Panc1 (cell line): Measurements from ENCODE around the gene PIWIL4. TPM values are rescaled to one million over a fixed set of nuclear protein-coding genes. Genes with fewer than 3 reads are reported as not detected.

Experiments
- ATAC-seq: fragments of 200-7000 bp; cut with Tn5 transposase; 2 replicates; pipeline ENCODE4 v1.9.1; 2020; ENCODE audit warnings: mild to moderate bottlenecking, moderate library complexity
- BruUV-seq: library from RNA; stranded (reverse); fragments of 400-500 nt; replicated peaks from 2 replicates; lab custom pipeline; 2021; lab: Mats Ljungman, UMichigan
- CTCF ChIA-PET: fragments of 300-600 bp; sonication (Branson Sonifier 250); formaldehyde crosslinking; loops from one replicate; lab custom pipeline; 2022; ENCODE audit warnings: antibody characterized with exemption; lab: Charles Lee
- POLR2A ChIA-PET: fragments of 300-600 bp; sonication (Branson Sonifier 250); formaldehyde crosslinking; loops from one replicate; lab custom pipeline; 2022; ENCODE audit warnings: antibody characterized with exemption; lab: Charles Lee
- DNase-seq: peaks from one replicate; pipeline ENCODE4 v3.0.0-alpha.2; 2010; ENCODE audit warnings: low read depth, low spot score
- H3K27ac ChIP-seq: 2 replicates; pipeline ENCODE4 v1.5.1; 2011; ENCODE audit warnings: mild to moderate bottlenecking, low read length, inconsistent platforms
- H3K27me3 ChIP-seq: fragments of 200-500 bp; sonication (Bioruptor generic); 2 replicates; pipeline ENCODE4 v1.6.0; 2014; ENCODE audit warnings: low read length, inconsistent platforms; ENCODE audit not compliant: control insufficient read depth, insufficient read depth
- H3K36me3 ChIP-seq: fragments of 200-500 bp; sonication (Bioruptor generic); 2 replicates; pipeline ENCODE4 v1.5.1; 2014; ENCODE audit warnings: inconsistent platforms, mild to moderate bottlenecking, low read length, moderate library complexity; ENCODE audit not compliant: control insufficient read depth, insufficient read depth
- H3K4me1 ChIP-seq: 2 replicates; pipeline ENCODE4 v1.5.1; 2011; ENCODE audit warnings: inconsistent platforms, mild to moderate bottlenecking, low read length, moderate library complexity; ENCODE audit not compliant: control insufficient read depth, insufficient read depth
- H3K4me3 ChIP-seq, 2 experiments: 2 replicates each; pipeline ENCODE4 v1.5.1; 2011 to 2012; ENCODE audit warnings: low read depth in 2 of 2, low read length in 2 of 2, mild to moderate bottlenecking in 2 of 2, inconsistent platforms in 1 of 2, moderate library complexity in 1 of 2
- H3K9me3 ChIP-seq: fragments of 200-500 bp; sonication (Bioruptor generic); 2 replicates; pipeline ENCODE4 v1.5.1; 2014; ENCODE audit warnings: low read depth, mild to moderate bottlenecking, inconsistent platforms, low read length, moderate library complexity; ENCODE audit not compliant: control insufficient read depth, insufficient read depth
- POLR2AphosphoS5 ChIP-seq: IDR thresholded peaks from 2 replicates; pipeline ENCODE4 v1.6.1; 2012; ENCODE audit warnings: mild to moderate bottlenecking, low read depth, low read length, moderate library complexity
- SIN3A ChIP-seq: IDR thresholded peaks from 2 replicates; pipeline ENCODE4 v1.6.1; 2012; ENCODE audit warnings: low read depth, mild to moderate bottlenecking, low read length, moderate library complexity, borderline replicate concordance; ENCODE audit not compliant: insufficient read depth
- TCF7L2 ChIP-seq: IDR thresholded peaks from 2 replicates; pipeline ENCODE4 v1.6.1; 2011; ENCODE audit warnings: mild to moderate bottlenecking, low read depth, low read length, inconsistent platforms
- in situ Hi-C: cut with HindIII; loops from 2 replicates; pipeline ENCODE4 v1.10.0; 2016; ENCODE audit warnings: low sequenced_read_pairs, low pct_unique_long_range_greater_than_20kb
- intact Hi-C: fragments of 100-400 bp; cut with micrococcal nuclease; formaldehyde crosslinking; loops from one replicate; pipeline ENCODE4 v1.10.0; 2022; ENCODE audit not compliant: unreplicated experiment
- total RNA-seq: library from RNA; stranded (reverse); gene quantifications from one replicate; pipeline ENCODE4 v1.2.1, GENCODE V29; 2021; ENCODE audit not compliant: unreplicated experiment
- TF ChIP-seq, protein P1 (sequence below), 2 experiments: IDR thresholded peaks; 2 replicates each; pipeline ENCODE4 v1.6.1; 2011 to 2012; ENCODE audit warnings: low read depth in 2 of 2, control low read depth in 1 of 2, low read length in 1 of 2, mild to moderate bottlenecking in 1 of 2, moderate library complexity in 1 of 2; ENCODE audit not compliant: insufficient read depth in 1 of 2
- TF ChIP-seq, protein P2 (sequence below): fragments of 450-650 bp; IDR thresholded peaks from 2 replicates; pipeline ENCODE4 v1.5.1; 2017; ENCODE audit warnings: mild to moderate bottlenecking

Gene PIWIL4
- total RNA-seq, 1 experiment from 2014 or later: 2.1 TPM

DNA sequence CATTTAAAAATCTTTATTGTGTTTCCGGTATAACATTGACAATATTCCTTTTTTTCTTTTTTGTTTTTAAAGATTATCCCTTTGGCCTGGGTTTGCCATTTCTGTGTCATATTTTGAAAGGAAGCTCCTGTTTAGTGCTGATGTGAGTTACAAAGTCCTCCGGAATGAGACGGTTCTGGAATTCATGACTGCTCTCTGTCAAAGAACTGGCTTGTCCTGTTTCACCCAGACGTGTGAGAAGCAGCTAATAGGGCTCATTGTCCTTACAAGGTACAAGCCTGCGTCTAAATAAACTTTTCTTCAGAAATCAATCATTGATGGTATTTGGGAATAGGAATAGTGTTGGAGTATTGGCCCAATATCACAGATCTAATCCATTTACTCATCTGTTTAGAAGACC lies 19.8 kb downstream of the PIWIL4 start:
- no TSS peak for BruUV-seq
- in situ Hi-C loops (no loop called here), intact Hi-C loops (no loop called here)
- Histone ChIP-seq H3K9me3 (no peaks in the 10 kb centered on the region), H3K27me3 (no peaks in the 10 kb centered on the region), H3K27ac (no peak overlapping the region), H3K4me3 (no peak overlapping the region), H3K4me1 (no peaks in the 10 kb centered on the region), H3K36me3 (no peaks in the 10 kb centered on the region)
- CTCF ChIA-PET: no interaction called here
- ATAC-seq (no peak), DNase-seq (no peak)
- POLR2A ChIA-PET: no interaction called here
- no peak for TF ChIP-seq POLR2AphosphoS5

- no peaks in the 10 kb centered on the region for H3K9me3 ChIP-seq
- ChIA-PET CTCF (no interaction called here), POLR2A (interaction anchor here (0.6 kb wide), 1 partner anchor 57 kb away, joined by 3 read pairs; no protein-coding TSS in a partner anchor)
- ATAC-seq: no peak
- no peaks in the 10 kb centered on the region for H3K36me3 ChIP-seq
- no peak overlapping the region for H3K27ac ChIP-seq
- no TSS peak for BruUV-seq
- no peak overlapping the region for H3K4me3 ChIP-seq
- no peak for DNase-seq
- TF ChIP-seq TCF7L2 (no peak), POLR2AphosphoS5 (no peak), SIN3A (no peak)
- TF ChIP-seq, protein P1, sequence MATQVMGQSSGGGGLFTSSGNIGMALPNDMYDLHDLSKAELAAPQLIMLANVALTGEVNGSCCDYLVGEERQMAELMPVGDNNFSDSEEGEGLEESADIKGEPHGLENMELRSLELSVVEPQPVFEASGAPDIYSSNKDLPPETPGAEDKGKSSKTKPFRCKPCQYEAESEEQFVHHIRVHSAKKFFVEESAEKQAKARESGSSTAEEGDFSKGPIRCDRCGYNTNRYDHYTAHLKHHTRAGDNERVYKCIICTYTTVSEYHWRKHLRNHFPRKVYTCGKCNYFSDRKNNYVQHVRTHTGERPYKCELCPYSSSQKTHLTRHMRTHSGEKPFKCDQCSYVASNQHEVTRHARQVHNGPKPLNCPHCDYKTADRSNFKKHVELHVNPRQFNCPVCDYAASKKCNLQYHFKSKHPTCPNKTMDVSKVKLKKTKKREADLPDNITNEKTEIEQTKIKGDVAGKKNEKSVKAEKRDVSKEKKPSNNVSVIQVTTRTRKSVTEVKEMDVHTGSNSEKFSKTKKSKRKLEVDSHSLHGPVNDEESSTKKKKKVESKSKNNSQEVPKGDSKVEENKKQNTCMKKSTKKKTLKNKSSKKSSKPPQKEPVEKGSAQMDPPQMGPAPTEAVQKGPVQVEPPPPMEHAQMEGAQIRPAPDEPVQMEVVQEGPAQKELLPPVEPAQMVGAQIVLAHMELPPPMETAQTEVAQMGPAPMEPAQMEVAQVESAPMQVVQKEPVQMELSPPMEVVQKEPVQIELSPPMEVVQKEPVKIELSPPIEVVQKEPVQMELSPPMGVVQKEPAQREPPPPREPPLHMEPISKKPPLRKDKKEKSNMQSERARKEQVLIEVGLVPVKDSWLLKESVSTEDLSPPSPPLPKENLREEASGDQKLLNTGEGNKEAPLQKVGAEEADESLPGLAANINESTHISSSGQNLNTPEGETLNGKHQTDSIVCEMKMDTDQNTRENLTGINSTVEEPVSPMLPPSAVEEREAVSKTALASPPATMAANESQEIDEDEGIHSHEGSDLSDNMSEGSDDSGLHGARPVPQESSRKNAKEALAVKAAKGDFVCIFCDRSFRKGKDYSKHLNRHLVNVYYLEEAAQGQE (IDR thresholded peaks at IDR 0.05; ENCODE audit: insufficient read depth in 1 of 2, low read depth in 2 of 2, low read length in 1 of 2): no peak
- TF ChIP-seq, protein P2, sequence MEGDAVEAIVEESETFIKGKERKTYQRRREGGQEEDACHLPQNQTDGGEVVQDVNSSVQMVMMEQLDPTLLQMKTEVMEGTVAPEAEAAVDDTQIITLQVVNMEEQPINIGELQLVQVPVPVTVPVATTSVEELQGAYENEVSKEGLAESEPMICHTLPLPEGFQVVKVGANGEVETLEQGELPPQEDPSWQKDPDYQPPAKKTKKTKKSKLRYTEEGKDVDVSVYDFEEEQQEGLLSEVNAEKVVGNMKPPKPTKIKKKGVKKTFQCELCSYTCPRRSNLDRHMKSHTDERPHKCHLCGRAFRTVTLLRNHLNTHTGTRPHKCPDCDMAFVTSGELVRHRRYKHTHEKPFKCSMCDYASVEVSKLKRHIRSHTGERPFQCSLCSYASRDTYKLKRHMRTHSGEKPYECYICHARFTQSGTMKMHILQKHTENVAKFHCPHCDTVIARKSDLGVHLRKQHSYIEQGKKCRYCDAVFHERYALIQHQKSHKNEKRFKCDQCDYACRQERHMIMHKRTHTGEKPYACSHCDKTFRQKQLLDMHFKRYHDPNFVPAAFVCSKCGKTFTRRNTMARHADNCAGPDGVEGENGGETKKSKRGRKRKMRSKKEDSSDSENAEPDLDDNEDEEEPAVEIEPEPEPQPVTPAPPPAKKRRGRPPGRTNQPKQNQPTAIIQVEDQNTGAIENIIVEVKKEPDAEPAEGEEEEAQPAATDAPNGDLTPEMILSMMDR: no peak
- no peaks in the 10 kb centered on the region for H3K4me1 ChIP-seq
- in situ Hi-C loops (no loop called here), intact Hi-C loops (no loop called here)
- H3K27me3 ChIP-seq: no peaks in the 10 kb centered on the region
Measured at GRCh38 chr11:94588366-94588942, 21.3 kb downstream of the PIWIL4 start.

- no peak overlapping the region for H3K4me3 ChIP-seq
- no peak overlapping the region for H3K27ac ChIP-seq
- ChIA-PET CTCF (no interaction called here), POLR2A (no interaction called here)
- DNase-seq (no peak), ATAC-seq (no peak)
- BruUV-seq: no TSS peak
- no peaks in the 10 kb centered on the region for H3K36me3 ChIP-seq
- no peaks in the 10 kb centered on the region for H3K4me1 ChIP-seq
- in situ Hi-C loops: no loop called here
- no peak for TF ChIP-seq POLR2AphosphoS5
- TF ChIP-seq, protein P1 (IDR thresholded peaks at IDR 0.05; ENCODE audit: insufficient read depth in 1 of 2, low read depth in 2 of 2, low read length in 1 of 2): no peak
- no peak for TF ChIP-seq TCF7L2
- TF ChIP-seq, protein P2: no peak
- TF ChIP-seq SIN3A: no peak
- intact Hi-C loops: no loop called here
- H3K27me3 ChIP-seq: no peaks in the 10 kb centered on the region
- no peaks in the 10 kb centered on the region for H3K9me3 ChIP-seq
Measured at GRCh38 chr11:94590352-94591041, 23.3 kb downstream of the PIWIL4 start.
